H7 (cell line): ENCODE data around the gene PSMD6. TPM values are rescaled to one million over a fixed set of nuclear protein-coding genes. Genes with fewer than 3 reads are reported as not detected.

Source experiments
- DNase-seq: peaks from one replicate; pipeline ENCODE4 v3.0.0; 2012
- H3K27me3 ChIP-seq: 2 replicates; pipeline ENCODE4 v1.6.0; 2011; ENCODE audit warnings: mild to moderate bottlenecking, low read length; ENCODE audit not compliant: control insufficient read depth, insufficient read depth
- H3K36me3 ChIP-seq: replicated peaks from 2 replicates; pipeline ENCODE4 v1.5.1; 2011; ENCODE audit warnings: low read length; ENCODE audit not compliant: control insufficient read depth, insufficient read depth
- H3K4me3 ChIP-seq: 2 replicates; pipeline ENCODE4 v1.5.1; 2011; ENCODE audit warnings: low read depth, mild to moderate bottlenecking, control low read depth, low read length, moderate library complexity; ENCODE audit not compliant: insufficient read depth
- total RNA-seq: library from RNA; depleted of rRNA; stranded (reverse); fragments of >200 nt; shearing (Covaris generic); gene quantifications from 2 replicates; pipeline ENCODE4 v1.2.3, GENCODE V29; 2014; rRNA removed

PSMD6 gene
- total RNA-seq, 1 experiment from 2014 or later: 169 TPM

DNA sequence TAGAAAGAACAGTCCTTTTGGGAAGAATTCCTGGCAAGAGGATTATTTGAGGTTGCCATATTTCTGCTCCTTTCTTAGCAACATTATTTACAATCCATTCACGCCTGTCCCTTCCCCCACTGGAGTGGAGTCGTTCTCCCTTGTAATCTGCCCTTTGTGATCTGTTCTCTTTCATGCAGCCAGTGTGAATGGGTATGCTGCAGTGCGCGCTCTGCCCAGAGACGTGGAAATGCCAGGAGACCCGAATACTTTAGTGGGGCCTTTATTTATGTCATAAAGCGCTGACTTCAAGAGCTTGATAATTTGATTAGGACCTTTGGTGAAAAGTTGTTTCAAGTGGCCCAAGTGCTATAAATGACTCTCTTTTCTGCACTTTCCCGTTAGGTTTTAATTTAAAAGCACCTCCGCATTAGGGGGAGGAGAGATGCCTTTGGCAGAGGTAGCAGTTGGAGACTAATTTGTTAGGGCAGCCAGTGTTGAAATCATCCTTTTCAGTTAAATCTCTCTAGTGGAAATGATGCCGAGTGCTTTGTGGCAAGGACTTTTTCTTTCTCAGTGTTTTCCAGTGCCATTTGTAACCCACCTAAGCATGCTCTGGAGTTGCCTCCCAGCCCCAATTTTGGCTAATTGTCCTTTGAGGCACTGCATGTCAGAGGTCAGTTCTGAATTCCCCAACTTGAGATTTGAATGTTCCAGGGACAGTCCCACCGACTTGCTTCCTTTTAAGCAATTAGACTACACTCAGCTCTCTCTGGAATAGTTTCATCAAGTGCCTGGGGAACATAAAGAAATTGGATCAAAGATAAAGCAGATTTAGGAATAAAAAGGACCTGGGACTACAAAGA lies 52.4 kb downstream of the PSMD6 start:
- DNase-seq: peak; percentile 36
- H3K4me3 ChIP-seq: no peak overlapping the region
- no peaks in the 10 kb centered on the region for H3K36me3 ChIP-seq
- H3K27me3 ChIP-seq: no peaks in the 10 kb centered on the region

- Histone ChIP-seq H3K36me3 (no peaks in the 10 kb centered on the region), H3K4me3 (no peak overlapping the region), H3K27me3 (no peaks in the 10 kb centered on the region)
- no peak for DNase-seq
Observed at GRCh38 chr3:63969876-63970275, 53.4 kb downstream of the PSMD6 start.

DNA sequence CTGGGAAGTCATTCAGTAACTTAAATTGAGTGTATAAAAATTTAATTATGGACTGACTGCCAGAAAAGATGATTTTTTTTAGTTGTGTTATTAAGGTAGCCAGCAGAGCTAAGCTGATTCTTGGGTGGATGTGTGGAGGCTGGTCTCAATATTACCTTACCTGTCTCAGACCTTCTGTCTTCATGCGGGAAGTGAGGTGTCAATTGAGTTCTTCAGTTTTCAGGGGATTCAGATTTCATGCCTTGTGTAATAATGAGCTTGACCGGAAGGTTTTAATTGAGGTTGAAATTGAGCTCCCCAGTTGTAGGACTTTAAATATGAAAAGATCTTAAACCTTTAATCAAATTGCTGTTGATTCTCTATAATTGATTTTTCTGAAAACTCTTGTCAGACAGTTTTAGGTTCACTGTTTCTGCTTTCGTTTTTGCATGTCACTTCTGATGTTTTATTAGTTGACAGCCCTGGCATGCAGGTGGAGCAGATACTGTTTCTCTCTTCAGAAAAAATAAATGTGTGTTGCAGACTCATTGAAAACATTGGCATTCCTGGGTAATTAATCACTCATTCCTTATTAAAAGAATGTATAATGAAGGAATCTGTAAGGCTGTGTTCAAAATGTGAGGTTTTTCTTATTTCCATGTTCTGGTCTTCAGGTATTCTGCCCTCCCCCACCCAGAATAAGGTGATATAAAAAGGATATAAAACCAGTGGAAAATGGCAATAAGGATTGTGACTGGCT lies 54.5 kb downstream of the PSMD6 start:
- Histone ChIP-seq H3K36me3 (no peaks in the 10 kb centered on the region), H3K4me3 (no peak overlapping the region), H3K27me3 (no peaks in the 10 kb centered on the region)
- no peak for DNase-seq

DNA sequence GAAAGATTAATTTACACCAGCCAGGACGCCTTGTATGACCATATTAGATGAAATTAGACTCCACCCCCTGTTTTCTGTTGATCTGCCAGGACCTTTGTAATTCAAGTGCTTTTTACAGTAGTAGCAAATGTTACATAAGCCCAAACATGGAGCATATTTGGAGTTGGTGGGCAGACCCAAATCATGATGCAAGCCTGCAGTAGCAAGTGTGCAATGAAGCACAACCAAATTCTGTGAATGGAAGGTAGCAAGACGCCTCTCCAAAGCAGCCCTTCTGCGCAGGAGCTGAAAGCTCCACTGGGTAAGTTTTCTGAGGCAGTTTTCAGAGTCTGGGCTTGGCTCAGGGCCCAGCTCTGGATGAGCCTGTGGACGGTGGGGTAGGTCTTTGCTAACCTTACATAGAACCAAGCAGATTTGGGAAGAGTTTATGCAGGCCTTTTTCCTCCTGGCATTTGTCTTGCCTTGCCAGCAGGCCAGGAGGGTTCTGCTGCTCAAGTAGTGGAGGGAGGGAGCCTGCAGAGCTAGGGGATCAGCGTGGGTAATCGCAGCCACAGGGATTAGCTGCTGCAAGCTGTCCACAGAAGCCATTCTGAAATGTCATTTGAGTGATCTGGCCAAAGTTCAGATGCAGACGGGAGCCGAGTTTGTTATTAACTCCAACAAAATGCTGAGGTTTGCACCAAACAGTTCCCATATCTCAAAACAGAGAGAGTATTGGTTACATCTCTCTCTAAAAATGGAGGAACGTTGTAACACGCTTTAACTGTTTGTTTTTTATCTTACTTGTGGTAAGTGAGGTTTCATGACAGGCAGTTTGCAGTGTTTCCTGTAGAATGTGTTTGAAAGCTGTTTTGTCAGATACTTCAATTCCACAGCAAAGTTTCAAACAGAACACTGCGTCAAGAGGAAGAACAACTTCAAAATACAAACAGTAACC lies 55.4 kb downstream of the PSMD6 start:
- no peak overlapping the region for H3K4me3 ChIP-seq
- H3K36me3 ChIP-seq: no peaks in the 10 kb centered on the region
- no peak for DNase-seq
- H3K27me3 ChIP-seq: no peaks in the 10 kb centered on the region

DNA sequence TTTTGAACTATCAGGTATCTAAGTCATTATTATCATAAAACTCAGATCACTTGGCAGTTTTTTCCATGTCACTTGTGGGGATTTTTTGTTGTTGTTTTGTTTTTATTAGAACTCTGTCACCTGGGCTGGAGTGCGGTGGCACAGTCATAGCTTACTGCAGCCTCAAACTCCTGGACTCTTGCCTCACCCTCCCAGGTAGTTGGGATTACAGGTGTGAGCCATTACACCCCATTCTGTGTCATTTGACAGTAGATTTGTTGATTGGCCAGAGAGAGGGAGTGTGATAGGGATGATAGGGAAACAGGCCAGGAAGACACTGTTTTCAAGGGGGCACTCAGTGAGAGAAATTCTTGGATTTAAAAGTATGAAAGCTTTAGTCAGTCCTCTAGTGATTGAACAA lies 56.4 kb downstream of the PSMD6 start:
- H3K4me3 ChIP-seq: no peak overlapping the region
- no peaks in the 10 kb centered on the region for H3K27me3 ChIP-seq
- DNase-seq: no peak
- H3K36me3 ChIP-seq: no peaks in the 10 kb centered on the region

DNA sequence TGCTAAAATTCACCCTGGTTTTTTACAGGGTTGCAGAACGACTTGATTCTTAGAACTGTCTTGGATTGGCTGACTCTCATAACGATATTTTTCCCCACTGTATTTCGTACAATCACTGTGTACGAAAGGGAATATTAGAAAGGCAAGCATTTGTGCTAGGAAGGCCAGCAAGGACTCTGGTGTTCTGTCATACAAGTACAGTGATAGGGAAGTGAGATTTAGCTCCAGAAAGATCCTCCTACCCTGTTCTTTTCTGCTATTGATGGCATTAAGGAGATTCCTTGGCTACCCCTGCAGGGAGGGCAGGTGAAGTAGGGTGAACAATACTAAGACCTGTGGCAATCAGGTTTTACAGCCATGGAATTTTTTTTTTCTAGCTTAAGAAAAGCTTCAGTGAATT lies 57.3 kb downstream of the PSMD6 start:
- H3K36me3 ChIP-seq: no peaks in the 10 kb centered on the region
- H3K4me3 ChIP-seq: no peak overlapping the region
- no peaks in the 10 kb centered on the region for H3K27me3 ChIP-seq
- DNase-seq: no peak

- no peak for DNase-seq
- H3K36me3 ChIP-seq: no peaks in the 10 kb centered on the region
- H3K4me3 ChIP-seq: no peak overlapping the region
- H3K27me3 ChIP-seq: no peaks in the 10 kb centered on the region
Observed at GRCh38 chr3:63964681-63965485, 58.4 kb downstream of the PSMD6 start.

- DNase-seq: no peak
- no peak overlapping the region for H3K4me3 ChIP-seq
- H3K36me3 ChIP-seq: no peaks in the 10 kb centered on the region
- no peaks in the 10 kb centered on the region for H3K27me3 ChIP-seq
Observed at GRCh38 chr3:63963496-63963895, 59.8 kb downstream of the PSMD6 start.

DNA sequence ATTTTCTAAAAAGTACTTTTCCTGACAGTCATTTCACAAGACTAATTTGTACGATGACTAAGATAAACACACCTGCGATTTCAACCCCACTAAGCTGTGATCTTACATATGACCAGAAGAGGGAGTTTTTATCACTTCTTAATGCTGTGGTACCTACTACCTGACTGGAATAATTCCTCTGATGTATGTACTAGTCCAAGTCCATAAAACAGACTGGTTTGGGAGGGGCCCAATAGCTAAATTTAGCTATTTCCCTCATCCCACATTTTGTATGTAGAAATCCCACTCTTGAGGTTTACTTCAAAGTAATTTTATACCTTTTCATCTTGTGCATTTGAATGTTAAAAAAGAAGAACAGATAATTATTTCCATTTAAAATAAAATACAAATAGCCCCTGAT lies 61.4 kb downstream of the PSMD6 start:
- no peak overlapping the region for H3K4me3 ChIP-seq
- no peaks in the 10 kb centered on the region for H3K27me3 ChIP-seq
- no peak for DNase-seq
- H3K36me3 ChIP-seq: no peaks in the 10 kb centered on the region

Other genes with a start within 250 kb of the PSMD6 start
- not detected in 2 replicates for gene C3orf49, start 204.2 kb downstream of the PSMD6 start, total RNA-seq
- 52.0 and 60.9 TPM in 2 replicates for gene THOC7, start 159.7 kb downstream of the PSMD6 start, total RNA-seq
- 5.2 and 6.8 TPM in 2 replicates for gene ATXN7, start 159.6 kb downstream of the PSMD6 start, total RNA-seq
- gene SCAANT1, start 111.1 kb downstream of the PSMD6 start, total RNA-seq: not detected in 2 replicates
- 1.5 and 1.7 TPM in 2 replicates for gene PRICKLE2, start 202.0 kb upstream of the PSMD6 start, total RNA-seq